ENCODE results near the gene DNHD1. TPM values are rescaled to one million over a fixed set of nuclear protein-coding genes. Genes with fewer than 3 reads are reported as not detected.
A peak's percentile ranks its signal among the peaks of the same experiment; 100 is the strongest.

The DNHD1 gene, protein sequence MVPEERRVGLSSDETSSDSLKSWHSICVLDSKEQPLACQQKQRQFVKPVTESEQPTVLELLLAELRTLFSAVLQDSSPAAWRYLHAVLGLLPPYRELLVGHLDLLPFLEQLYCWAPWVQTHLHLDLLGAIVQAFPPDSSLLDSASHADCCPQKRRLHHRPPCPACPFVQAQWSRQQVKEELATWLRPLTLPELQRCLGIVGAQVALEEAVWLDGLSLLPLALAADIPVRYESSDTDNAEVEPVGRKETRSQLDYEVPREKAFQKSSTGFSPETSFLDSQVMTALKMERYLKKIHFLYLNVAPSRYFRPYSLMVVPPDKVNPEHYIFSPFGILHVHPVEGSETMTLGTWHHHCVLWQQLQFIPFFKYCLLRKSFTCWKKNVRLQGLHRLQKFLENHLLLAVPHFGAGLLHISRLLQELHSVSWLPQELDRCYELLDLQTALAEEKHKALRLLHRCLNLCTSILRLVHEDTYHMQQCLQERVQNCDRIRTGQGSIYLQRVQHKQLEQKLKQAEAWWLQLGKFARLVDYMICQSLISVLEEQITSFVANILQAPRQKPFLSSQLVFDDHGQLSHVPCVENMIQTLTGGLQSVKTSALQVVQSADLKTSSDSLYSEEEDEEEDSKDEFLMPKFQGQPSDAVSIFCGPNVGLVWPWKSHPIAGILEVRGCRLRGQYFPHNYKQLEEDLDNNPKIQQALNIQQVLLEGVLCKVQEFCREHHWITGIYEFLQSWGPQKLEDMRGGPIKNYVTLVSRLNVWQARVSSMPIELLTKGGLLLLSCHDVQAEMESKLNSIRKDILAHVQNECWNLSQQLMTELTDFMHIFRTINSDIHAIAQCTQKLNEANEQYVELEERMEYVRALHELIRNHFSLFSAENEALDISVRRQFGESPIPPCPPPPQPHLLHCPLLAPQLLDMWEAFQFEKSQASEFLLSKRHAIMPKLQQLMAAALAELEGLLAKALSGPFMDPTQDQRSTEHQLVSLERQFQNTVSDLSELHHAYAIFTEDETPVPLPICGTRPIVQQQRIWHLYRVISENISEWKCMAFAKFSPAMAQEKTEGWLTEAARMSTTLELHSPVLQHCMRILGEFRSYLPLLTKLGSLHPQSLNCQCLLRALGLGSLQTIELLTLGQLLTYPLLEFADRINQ (N-terminal part only)
- 13.9 and 14.0 TPM in 2 replicates for total RNA-seq (2021)
- Bru-seq, nascent RNA = percentile 54 among the genes with signal in this experiment
- percentile 66 among the genes with signal in this experiment for BruChase-seq, experiment 1, labeled RNA remaining after a 2-hour chase
- BruChase-seq, experiment 2, labeled RNA remaining after a 6-hour chase = percentile 58 among the genes with signal in this experiment
- long read RNA-seq, partial matches to known transcripts = 0 of 20 reads
- long read RNA-seq, other reads (novel, unspliced or antisense) = 20 of 20 reads

- no peak for DNase-seq
- no peaks in the 10 kb centered on the region for H3K9me2 ChIP-seq (ENCODE audit: insufficient read depth)
- H3K4me3 ChIP-seq = no peak within 1 kb of the TSS
- no peaks in the 10 kb centered on the region for H3K9me3 ChIP-seq (ENCODE audit: insufficient read depth, low read depth)
- H3K27me3 ChIP-seq (ENCODE audit: insufficient read depth, low read depth) = no peaks in the 10 kb centered on the region
- no TSS peak for BruUV-seq (replicated peaks)
- no peak within 1 kb of the TSS for H2AFZ ChIP-seq
- H3K27ac ChIP-seq = no peak within 1 kb of the TSS
- TF ChIP-seq EZH2 (IDR thresholded peaks at IDR 0.05; ENCODE audit: low read depth) (no peak), CTCF (conservative IDR thresholded peaks at IDR 0.05) (no peak)
- no peaks in the 10 kb centered on the region for H3F3A ChIP-seq (ENCODE audit: insufficient read depth, low read depth)
- no peaks in the 10 kb centered on the region for H3K79me2 ChIP-seq (ENCODE audit: low read depth)
- intact Hi-C loops (cut with micrococcal nuclease; ENCODE audit: unreplicated experiment) = no loop called here
- no peaks in the 10 kb centered on the region for H4K20me1 ChIP-seq (ENCODE audit: insufficient read depth)
- POLR2A ChIA-PET (ENCODE audit: unreplicated experiment) = no interaction called here
- no peak within 1 kb of the TSS for H3K4me2 ChIP-seq
- no peaks in the 10 kb centered on the region for H3K4me1 ChIP-seq (replicated peaks; ENCODE audit: insufficient read depth)
- no peaks in the 10 kb centered on the region for H3K36me3 ChIP-seq (ENCODE audit: low read depth)
- CTCF ChIA-PET = no interaction called here
Observed at GRCh38 chr11:6497069-6497839, at the start of gene DNHD1. Gene DNHD1 (plus strand): TSS chr11:6497280. CDS start chr11:6498216, 936 bp downstream.

GRCh38 chr11:6448574-6448973, 48.5 kb upstream of the DNHD1 start:
- Histone ChIP-seq H3K4me3 (no peak overlapping the region), H3K4me2 (no peak overlapping the region), H2AFZ (no peak overlapping the region), H3K9me3 (ENCODE audit: insufficient read depth, low read depth) (no peaks in the 10 kb centered on the region), H3K4me1 (replicated peaks; ENCODE audit: insufficient read depth) (no peaks in the 10 kb centered on the region), H3K27me3 (ENCODE audit: insufficient read depth, low read depth) (no peaks in the 10 kb centered on the region), H3K9me2 (ENCODE audit: insufficient read depth) (no peaks in the 10 kb centered on the region), H4K20me1 (ENCODE audit: insufficient read depth) (no peaks in the 10 kb centered on the region), H3K79me2 (ENCODE audit: low read depth) (no peaks in the 10 kb centered on the region), H3F3A (ENCODE audit: insufficient read depth, low read depth) (no peaks in the 10 kb centered on the region), H3K36me3 (ENCODE audit: low read depth) (no peaks in the 10 kb centered on the region), H3K27ac (no peak overlapping the region)
- intact Hi-C loops (cut with micrococcal nuclease; ENCODE audit: unreplicated experiment) = no loop called here
- no TSS peak for BruUV-seq (replicated peaks)
- no peak for TF ChIP-seq CTCF (conservative IDR thresholded peaks at IDR 0.05)
- TF ChIP-seq EZH2 (IDR thresholded peaks at IDR 0.05; ENCODE audit: low read depth) = no peak
- ChIA-PET CTCF (no interaction called here), POLR2A (ENCODE audit: unreplicated experiment) (no interaction called here)
- no peak for DNase-seq

All from PC-9 (cell line).